Measurements from ENCODE around the gene NFIB.

Gene NFIB

DNA sequence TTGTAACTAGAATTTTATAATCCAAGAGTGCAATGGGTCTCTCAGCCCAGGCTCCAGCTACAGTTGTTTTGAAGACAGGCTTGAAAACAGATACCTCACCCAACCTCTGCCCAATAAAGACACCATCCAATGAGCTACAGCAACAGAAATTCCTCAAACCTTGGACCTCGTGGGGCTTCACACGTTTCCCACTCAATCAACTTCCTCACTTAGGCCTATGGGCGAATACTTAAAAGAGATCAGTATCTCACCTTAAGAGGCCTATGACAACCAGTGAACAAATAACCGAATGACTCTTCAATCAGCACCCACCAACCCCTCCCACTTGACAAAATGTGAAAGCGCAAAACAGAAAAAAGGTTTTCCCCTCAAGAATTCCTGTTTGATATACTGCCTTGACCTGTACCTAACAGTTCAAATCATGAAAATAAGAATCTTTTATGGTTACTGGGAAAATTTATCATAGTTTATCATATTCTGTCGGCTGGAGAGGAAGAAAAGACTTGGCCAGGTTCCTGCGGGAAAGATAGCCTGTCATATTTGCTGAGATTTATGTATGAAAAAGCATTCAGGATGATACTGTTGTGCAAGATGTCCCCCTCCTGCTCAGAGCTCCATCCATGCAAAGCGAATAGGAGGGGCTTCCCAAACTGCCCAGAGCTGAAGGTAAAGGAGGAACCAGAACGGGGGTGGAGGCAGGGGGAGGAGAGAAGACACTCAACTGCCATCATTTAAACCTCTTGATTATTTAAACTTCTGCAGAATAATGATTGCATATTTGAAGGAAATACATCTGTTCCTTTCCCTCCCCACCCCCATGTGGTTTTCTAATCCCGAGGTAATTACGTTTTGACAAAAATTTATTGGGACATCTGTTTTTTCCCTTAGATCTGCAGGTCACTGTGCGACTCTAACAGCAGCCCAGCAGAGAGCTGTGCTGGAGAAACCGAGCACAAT is 256.3 kb downstream of the NFIB start:
- no peak for DNase-seq

DNA sequence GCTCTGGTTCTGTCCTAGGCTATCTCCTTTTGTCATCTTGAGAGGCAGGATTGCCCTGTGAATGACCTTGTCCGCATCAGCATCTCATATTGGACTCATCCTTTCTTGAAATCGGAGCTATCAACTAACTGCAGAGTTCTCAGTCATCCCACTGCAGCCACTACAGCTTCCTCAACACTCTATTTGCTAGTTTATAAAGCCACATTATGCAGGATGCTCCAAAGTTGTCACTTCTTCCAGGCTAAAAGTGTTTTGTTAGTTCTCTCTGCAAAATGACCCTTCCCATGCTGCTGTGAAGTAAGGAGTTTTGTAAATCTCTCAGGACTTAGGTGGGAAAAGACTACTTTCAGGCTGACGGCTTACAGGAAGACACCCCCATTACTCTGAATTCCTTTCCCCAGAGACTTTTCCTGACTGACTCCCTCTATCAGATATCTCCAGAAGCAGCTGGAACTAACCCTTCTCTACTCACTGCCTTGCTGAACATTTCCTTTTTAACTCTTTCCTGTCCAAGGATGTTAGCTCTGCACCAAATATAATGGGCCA is 257.6 kb downstream of the NFIB start:
- DNase-seq, result no peak

DNA sequence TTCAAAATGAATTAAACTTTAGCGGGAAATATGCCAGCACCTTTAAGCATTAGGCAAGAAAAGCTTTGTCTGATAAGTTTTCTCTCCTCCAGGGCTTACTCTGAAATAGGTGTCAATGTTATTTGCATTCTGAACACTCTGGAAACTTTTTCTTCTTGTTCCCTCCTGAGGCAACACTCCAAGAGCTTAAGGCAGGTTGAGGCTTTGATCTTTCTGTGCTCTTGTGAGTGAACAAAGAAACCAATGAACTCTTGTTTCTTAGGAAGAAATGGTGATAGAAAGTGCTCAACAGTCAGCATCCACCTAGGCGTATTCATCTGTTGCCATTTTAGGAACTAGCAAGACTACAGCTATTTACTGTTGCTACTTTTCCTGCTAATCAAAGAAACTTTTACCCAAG is 259.8 kb downstream of the NFIB start:
- no peak for DNase-seq

DNA sequence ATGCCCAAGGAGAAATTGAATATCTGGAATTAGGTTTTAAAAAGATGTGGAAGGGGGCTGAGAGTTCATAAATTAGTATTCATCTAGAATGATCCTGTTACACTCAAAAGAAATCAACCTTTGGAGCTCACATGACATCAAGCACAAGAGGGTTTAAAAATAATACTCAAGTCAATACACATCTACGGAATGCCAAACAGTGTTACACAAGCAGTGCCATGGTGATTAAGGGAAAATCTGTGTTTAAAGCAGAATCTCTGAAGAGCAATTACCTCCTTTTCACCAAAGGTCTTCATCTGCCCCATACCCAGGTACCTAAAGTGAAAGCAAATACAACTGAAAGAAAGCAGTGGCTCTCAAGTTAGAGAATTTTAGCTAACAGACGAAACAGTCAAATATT is 261.6 kb downstream of the NFIB start:
- no peak for DNase-seq

DNA sequence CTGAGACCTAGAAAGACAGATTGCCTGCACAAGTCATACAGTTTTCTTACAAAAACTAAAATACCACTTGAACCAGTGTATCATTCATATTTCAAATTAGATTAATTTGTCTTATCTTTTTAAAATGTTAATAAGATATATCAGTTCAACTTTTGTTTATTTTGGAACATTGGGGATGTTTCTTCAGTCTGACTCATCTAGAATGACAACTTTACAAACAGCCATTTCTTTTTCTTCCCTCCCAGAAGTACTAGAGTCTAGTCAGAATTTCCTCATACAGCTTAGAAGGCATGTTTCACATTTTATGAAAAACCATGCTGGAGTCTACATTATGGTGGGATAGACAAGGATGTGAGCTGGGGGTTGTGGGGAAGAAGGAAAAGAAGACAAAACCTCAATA is 262.5 kb downstream of the NFIB start:
- DNase-seq, result no peak

DNA sequence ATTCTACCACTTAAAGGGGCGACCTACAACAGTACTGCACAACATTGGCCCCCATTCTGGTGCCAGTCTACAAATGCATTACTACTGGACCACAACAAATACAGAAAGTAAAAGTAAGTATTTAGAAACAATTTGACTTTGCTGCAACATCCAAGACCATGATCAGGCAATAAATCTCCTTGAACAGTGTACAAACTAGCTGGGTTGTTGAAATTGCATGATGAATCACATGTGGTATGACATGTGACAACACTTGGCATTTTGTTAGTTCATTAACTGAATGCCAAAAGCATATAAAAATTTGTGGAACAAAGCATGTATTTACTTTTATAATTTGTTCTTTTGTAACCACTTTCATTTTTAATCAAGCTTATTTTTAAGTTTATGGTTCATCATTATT is 270.5 kb downstream of the NFIB start:
- no peak for DNase-seq

DNA sequence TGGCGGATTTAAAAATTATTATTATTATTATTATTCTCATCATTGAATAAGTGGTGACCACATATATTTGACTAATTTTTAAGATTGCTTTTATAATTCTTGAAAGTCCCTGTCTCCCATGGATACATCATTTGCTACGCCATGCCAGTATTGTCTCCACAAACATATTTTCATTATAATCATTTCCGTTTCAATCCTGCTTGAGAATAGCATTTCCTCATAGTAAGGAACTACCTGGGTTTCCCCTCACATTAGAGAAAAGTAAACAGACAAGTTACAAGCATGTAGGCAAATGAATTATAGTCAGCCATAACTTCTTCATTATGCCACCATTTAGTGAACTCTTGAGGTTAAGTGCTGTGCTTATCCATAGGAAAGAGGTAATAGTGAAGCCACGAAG is 276.6 kb downstream of the NFIB start:
- no peak for DNase-seq

DNA sequence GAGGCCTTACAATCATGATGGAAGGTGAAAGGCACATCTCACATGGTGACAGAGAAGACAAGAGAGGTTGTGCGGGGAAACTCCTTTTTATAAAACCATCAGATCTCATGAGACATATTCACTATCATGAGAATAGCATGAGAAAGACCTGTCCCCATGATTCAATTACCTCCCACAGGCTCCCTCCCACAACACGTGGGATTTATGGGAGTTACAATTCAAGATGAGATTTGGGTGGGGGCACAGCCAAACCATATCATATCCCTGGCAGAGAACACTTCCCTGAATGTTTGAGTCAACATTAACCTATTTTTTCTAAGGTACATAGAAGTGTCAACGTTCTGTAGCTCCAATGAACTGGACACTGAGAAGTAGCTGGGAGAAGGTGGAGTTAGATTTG is 280.9 kb downstream of the NFIB start:
- no peak for DNase-seq
